Epithelial cell of esophagus (primary cell): Measurements from ENCODE around the gene RNF32.
"Not testable (repeated sequence)": the region's sequence is repeated elsewhere in the genome, so short reads cannot be mapped to it uniquely, and the experiment has no call there.

Experiments
- DNase-seq: peaks from one replicate; pipeline ENCODE4 v3.0.0; 2010; ENCODE audit warnings: low read depth
- H3K4me3 ChIP-seq: 2 replicates; pipeline ENCODE4 v1.5.1; 2011; ENCODE audit warnings: mild to moderate bottlenecking, low read length, control low read depth
- TF ChIP-seq, protein P1 (sequence below): IDR thresholded peaks from 2 replicates; pipeline ENCODE4 v1.5.1; 2011; ENCODE audit warnings: low read depth, mild to moderate bottlenecking, low read length, control low read depth, inconsistent platforms; ENCODE audit not compliant: insufficient read depth; ENCODE audit errors: missing control alignments

RNF32 gene

DNA sequence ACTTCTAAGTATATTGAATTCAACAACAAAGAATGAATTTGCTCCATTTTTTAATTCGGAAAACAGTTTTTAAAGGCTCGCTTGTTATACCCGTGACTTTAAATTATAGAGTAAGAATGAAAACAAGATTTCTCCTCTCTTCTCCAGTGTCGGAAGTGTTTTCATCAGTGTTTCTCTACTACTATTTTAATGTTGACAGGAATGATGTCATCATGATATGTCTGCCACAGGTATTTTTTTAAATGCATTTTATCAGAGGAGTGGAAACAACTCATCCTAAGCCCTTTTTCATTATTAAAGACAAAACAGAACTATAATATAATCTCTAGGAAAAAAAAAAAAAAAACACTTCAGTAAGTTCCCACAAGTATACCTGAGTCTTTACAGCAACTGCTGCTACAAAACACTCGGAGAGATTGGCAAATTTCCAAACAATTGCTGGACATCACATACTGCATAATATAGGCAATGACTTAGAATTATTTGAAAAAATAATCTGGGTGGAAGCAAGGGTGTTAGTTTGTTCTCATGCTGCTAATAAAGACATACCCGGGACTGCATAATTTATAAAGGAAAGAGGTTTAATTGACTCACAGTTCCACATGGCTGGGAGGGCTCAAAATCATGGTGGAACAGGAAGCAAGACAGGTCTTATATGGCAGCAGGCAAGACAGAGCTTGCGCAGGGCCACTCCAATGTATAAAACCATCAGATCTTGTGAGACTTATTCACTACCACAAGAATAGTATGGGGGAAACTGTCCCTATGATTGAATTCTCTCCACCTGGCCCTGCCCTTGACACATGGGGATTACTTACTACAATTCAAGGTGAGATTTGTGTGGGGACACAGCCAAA, 4.8 kb upstream of the RNF32 start:
- peak; percentile 67 for DNase-seq
- TF ChIP-seq, protein P1, sequence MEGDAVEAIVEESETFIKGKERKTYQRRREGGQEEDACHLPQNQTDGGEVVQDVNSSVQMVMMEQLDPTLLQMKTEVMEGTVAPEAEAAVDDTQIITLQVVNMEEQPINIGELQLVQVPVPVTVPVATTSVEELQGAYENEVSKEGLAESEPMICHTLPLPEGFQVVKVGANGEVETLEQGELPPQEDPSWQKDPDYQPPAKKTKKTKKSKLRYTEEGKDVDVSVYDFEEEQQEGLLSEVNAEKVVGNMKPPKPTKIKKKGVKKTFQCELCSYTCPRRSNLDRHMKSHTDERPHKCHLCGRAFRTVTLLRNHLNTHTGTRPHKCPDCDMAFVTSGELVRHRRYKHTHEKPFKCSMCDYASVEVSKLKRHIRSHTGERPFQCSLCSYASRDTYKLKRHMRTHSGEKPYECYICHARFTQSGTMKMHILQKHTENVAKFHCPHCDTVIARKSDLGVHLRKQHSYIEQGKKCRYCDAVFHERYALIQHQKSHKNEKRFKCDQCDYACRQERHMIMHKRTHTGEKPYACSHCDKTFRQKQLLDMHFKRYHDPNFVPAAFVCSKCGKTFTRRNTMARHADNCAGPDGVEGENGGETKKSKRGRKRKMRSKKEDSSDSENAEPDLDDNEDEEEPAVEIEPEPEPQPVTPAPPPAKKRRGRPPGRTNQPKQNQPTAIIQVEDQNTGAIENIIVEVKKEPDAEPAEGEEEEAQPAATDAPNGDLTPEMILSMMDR: no peak
- H3K4me3 ChIP-seq: no peak overlapping the region

GRCh38 chr7:156637093-156637492, 3.5 kb upstream of the RNF32 start:
- DNase-seq, H3K4me3 ChIP-seq: not testable (repeated sequence)

GRCh38 chr7:156638443-156639077, 2.0 kb upstream of the RNF32 start:
- no peak overlapping the region for H3K4me3 ChIP-seq
- TF ChIP-seq, protein P1: no peak

GRCh38 chr7:156639426-156640256, 933 bp upstream of the RNF32 start:
- TF ChIP-seq, protein P1: no peak
- DNase-seq: no peak
- peak overlapping the region; percentile 65 for H3K4me3 ChIP-seq

More at GRCh38 chr7:156638443-156639077, 2.0 kb upstream of the RNF32 start:
- DNase-seq: no peak

DNA sequence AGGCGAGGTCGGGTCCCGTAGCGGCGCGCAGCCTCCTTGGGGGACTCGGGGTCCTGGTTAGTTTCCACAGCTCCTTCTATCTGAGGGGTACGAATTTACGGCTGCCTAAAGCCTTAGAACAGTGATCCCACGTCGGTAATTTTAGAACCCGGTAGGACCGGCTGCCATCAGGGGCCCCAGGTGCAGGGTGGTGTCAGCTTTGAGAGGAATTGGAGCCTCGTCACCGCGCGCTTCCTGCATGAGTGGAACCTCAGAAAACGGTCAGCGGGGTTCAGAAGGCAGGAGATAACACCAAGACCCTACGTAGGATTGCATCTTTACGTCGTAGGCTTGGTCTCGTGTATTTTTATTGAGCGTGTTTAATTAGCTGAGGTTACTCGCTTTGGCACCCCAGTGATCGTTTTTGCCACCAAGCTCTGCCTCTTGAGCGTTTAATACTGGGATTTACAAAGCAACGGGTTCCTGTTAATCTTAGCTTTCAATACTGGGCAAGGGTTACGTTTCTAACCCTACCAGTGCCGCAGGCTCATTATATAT, 443 bp downstream of the RNF32 start:
- H3K4me3 ChIP-seq: peak overlapping the region; percentile 82
- peak; percentile 78 for DNase-seq
- TF ChIP-seq, protein P1: no peak

GRCh38 chr7:156642306-156643045, 1.9 kb downstream of the RNF32 start:
- no peak overlapping the region for H3K4me3 ChIP-seq
- TF ChIP-seq, protein P1: no peak
- no peak for DNase-seq

GRCh38 chr7:156647330-156647729, 6.8 kb downstream of the RNF32 start:
- not testable (repeated sequence) for DNase-seq, H3K4me3 ChIP-seq
